Peyer's patch (tissue), 4 donors: ENCODE measurements around the gene RPL11.

Experiments
- POLR2A ChIP-seq, 2 donors: fragments of 450-650 bp; IDR thresholded peaks; one replicate each; pipeline ENCODE4 v1.5.1; 2017; ENCODE audit warnings: antibody characterized with exemption in 2 of 2, mild to moderate bottlenecking in 2 of 2, moderate library complexity in 2 of 2
- TF ChIP-seq, protein P1 (sequence below), 6 experiments: fragments of 450-650 bp in 4 of 6; fragments of 200-600 bp in 2 of 6; sonication (generic) in 1 of 6; IDR thresholded peaks; one replicate each; pipeline ENCODE4 v1.5.1; 2017 to 2019; ENCODE audit warnings: antibody characterized with exemption in 6 of 6, mild to moderate bottlenecking in 3 of 6, moderate library complexity in 1 of 6

GRCh38 chr1:23645338-23645737 is 46.3 kb upstream of the RPL11 start:
- TF ChIP-seq, protein P1, sequence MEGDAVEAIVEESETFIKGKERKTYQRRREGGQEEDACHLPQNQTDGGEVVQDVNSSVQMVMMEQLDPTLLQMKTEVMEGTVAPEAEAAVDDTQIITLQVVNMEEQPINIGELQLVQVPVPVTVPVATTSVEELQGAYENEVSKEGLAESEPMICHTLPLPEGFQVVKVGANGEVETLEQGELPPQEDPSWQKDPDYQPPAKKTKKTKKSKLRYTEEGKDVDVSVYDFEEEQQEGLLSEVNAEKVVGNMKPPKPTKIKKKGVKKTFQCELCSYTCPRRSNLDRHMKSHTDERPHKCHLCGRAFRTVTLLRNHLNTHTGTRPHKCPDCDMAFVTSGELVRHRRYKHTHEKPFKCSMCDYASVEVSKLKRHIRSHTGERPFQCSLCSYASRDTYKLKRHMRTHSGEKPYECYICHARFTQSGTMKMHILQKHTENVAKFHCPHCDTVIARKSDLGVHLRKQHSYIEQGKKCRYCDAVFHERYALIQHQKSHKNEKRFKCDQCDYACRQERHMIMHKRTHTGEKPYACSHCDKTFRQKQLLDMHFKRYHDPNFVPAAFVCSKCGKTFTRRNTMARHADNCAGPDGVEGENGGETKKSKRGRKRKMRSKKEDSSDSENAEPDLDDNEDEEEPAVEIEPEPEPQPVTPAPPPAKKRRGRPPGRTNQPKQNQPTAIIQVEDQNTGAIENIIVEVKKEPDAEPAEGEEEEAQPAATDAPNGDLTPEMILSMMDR (IDR thresholded peaks at IDR 0.05) = no peak
- TF ChIP-seq POLR2A (IDR thresholded peaks at IDR 0.05) = no peak
